HS-27A (cell line): Measurements from ENCODE around the gene ZFAND3.
"Not testable (repeated sequence)": the region's sequence is repeated elsewhere in the genome, so short reads cannot be mapped to it uniquely, and the experiment has no call there.

ENCODE experiments used
- DNase-seq: peaks from one replicate; pipeline ENCODE4 v3.0.0-alpha.2; 2012; ENCODE audit warnings: low read depth, missing footprints

ZFAND3 gene

DNA sequence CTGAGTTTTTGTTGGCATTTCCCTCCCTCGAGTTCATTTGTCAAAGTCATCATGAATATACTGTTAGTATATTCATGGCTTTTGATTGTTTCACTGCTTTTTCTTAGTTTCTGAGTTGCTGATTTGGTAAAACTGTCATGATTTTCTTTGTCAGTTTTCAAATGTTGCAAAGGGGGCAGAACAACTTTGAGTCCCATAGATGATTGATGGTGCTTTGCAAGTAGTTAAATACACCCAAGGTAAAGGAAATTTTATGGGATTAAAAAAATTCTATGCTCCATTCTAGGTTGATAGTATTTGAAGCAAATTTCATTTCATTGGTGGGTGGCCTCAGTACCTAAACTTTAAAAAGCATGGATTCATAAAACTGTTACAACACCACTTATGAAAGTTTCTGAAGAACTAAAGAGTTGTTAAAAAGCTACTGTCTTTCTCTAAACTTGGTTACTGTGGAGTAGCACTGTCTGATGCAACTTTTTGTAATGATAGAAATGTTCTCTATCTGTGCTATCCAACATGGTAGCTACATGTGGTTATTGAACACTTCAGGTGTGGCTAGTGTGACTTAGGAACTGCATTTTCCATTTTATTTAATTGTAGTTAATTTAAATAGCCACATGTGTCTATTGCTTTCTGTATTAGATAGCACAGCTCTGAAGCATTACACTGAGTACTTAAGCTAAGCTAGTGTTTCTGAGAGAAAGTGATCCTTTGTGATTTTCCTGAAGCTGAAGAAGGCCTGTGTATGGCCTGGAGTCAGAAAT lies 153.6 kb downstream of the ZFAND3 start:
- DNase-seq = no peak

DNA sequence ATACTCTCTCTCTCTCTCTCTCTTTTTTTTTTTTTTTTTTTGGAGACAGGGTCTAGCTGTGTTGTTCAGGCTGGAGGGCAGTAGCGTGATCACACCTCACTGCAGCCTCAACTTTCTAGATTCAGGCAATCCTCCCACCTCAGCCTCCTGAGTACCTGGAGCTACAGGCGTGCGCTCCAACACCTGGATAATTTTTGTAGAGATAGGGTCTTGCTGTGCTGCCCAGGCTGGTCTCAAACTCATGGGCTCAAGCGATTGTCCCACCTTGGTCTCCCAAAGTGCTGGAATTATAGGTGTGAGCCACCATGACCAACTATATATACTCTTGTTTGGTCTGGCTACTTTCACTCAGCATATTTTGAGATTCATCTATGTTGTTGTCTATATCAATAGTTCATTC lies 154.9 kb downstream of the ZFAND3 start:
- no peak for DNase-seq

DNA sequence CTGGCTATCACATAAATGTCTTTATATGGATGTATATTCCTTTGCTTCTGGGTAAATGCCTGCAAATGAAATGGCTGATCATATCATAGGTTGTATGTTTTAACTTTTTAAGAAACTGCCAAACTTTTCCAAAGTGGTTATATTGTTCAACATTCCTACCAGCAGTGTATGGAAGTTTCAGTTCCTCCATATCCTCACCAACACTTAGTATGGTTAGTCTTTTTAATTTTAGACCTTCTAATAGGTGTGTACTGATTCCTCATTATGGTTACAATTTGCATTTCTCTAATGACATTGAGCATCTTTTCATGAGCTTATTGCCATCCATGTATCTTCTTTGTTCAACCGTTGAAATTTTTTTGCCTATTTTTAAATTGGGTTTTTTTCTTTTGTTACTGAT lies 155.4 kb downstream of the ZFAND3 start:
- DNase-seq = no peak

DNA sequence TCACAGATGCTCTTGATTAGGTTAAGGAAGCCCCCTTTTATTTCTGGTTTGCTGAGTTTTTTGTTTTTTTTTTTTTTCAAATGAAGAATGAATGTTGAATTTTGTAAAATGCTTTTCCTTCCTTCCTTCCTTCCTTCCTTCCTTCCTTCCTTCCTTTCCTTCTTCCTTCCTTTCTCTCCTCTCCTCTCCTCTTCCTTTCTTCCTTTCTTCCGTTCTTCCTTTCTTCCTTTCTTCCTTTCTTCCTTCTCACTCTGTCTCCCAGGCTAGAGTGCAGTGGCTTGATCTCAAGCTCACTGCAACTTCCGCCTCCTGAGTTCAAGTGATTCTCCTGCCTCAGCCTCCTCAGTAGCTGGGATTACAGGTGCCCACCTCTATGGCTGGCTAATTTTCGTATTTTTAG lies 158.2 kb downstream of the ZFAND3 start:
- DNase-seq = no peak

DNA sequence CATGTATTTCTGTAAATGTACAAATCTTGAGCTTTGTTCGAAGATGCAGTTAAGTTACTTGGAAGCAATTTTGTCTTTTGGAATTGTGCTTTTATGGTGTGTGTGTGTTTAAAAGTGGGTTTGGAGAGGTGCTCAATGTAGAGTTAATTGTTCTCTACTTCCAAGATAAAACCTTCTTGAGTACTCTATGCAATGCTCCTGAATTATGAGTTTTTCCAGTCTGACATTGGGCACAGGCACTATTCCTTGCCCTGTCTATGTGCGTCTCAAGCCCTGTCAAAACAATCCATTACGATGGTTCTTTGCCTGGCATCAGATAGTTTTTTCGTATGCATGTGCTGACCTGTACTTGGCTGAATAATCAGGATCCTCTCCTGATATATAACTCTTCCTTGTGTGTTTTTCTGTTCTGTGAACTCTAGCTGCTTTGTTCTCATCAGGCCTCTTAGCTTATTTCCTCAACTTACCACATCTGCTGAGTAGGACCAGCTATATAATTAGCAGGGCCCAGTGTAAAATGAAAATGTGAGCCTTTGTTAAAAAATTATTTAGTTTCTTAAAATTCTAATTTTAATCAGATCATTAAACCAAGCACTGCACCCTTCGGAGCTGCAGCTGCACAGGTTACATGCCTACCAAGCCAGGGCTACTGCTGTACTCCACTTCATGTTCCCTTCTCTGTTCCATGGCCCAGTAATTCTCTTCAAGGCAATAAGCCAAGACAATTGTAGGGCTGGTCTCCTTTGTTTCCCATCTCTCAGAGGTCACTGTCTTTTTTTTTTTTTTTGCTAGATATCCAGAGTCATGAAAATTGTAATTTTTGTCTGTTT lies 160.1 kb downstream of the ZFAND3 start:
- no peak for DNase-seq

DNA sequence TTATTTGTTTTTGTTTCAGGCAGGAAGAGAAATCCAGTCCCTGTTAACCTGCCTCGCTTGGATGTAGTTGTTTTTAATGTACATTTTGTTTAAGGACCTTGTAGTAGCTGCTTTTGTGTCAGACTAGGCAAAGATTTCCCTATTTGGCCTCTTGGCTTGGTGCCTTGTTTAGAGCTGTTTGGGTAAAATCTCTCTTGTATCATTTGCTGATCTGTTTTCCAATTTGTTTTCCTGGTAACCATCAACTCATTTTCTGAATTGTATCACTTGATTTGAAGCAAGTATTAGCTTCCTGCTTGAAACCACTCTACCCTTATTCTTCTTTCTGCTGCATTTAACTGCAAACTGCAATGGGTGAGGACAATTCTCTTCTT lies 160.7 kb downstream of the ZFAND3 start:
- no peak for DNase-seq

DNA sequence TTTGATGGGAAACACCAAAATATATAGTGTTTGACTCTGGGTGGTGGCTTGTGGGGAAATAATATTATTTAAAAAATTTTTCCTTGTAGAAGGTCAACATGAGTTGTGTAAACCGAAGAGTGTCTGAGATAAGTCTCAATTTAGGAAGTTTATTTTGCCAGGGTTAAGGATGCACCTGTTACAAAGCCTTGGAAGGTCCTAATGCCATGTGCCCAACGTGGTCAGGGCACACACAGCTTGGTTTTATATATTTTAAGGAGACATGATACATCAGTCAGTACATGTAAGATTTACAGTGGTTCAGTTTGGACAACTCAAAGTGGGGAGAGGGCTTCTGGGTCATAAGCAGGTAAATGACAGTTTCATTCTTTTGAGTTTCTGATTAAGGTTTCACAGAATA lies 162.1 kb downstream of the ZFAND3 start:
- no peak for DNase-seq

DNA sequence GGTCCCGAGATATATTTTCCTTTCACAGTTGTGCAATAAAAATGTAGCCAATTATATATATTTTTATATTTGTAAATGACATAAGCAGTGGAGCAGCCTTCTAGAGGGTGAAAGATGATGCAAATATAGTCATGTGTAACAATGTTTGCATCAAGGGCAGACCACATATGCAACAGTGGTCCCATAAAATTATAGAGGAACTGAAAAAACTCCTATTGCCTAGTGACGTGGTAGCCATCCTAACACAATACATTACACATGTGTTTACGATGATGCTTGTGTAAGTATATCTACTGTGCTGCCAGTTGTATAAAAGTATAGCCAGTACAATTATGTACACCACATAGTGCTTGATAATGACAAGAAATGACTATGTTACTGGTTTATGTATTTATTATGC lies 162.8 kb downstream of the ZFAND3 start:
- DNase-seq = no peak

DNA sequence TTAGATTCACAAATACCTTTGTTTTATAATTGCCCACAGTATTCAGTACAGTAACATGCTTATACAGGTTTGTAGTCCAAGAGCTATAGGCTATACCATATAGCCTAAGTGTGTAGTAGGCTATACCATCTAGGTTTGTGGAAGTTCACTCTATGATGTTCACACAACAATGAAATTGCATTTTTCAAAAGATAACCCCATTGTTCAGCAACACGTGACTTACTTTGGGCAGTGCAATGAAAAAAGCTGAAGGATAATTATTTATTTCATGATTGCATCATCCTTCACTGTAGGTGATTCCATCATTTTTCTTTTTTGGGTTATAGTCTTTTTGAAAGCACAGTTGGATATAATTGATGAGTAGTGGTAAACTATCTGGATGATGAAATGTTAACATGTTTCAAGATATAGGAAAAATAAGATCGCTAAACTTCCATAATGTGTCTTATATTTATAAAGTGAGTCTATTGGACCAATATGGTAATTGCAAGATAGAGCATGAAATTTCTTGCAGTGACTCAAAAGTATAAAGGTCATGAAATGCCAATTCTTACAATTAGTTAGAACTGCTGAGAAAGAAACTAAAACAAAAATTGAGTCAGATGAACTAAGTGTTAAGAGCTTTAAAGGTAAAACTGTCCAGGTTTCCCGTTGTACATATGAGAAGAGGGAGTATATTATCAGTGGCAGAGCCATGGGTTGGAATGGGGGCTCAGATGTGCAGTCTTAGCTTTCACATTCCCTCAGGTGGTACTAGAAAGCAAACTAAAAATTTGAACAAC lies 164.4 kb downstream of the ZFAND3 start:
- no peak for DNase-seq

DNA sequence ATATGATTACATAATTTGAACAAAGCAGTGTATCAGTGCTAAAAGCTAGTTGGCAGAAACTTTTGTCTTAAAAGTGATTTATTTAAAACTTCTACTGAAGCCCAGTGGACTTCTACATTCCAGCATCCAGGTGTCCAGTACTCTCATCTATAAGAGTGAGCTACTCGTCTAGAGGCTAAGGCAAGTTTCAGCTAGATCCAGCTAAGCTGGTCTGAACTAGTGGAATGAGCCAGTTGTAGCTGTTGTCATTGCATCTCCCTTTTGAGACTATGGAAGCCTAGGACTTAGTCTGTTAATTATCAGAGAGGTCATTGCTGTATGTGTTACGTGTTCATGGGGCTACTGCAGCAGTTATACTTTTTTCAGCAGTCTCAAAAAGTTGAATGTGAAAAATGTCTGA lies 165.1 kb downstream of the ZFAND3 start:
- no peak for DNase-seq

DNA sequence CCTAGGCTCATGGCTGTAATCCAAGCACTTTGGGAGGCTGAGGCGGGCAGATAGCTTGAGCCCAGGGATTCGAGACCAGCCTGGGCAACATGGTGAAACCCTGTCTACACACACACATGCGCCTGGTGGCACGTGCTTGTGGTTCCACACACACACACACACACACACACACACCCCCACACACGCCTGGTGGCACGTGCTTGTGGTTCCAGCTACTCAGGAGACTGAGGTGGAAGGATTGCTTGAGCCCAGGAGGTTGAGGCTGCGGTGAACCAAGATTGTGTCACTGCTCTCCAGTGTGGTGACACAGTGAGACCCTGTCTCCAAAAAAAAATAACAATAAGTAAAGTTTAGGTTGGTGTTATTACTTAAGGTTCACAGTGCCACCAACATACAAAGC lies 165.8 kb downstream of the ZFAND3 start:
- no peak for DNase-seq

DNA sequence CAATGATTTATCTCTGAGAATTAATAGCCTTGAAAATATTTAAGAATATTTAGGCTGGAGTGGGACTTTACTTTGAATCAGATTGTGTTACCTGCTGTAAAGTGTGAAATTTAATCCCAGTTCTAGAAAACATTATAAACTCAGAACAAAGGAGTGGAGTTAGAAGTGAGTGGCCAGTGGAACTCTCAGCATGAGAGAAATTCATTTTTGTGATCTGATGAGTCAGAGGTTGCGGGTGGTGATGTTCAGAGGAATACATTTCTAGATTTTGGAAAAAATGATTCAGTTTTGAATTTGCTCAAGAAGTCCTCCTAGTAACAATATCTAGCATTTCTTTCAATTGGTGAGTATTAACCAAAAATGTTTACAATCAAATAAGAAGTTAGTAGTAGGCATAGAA lies 167.5 kb downstream of the ZFAND3 start:
- DNase-seq = peak; percentile 41

DNA sequence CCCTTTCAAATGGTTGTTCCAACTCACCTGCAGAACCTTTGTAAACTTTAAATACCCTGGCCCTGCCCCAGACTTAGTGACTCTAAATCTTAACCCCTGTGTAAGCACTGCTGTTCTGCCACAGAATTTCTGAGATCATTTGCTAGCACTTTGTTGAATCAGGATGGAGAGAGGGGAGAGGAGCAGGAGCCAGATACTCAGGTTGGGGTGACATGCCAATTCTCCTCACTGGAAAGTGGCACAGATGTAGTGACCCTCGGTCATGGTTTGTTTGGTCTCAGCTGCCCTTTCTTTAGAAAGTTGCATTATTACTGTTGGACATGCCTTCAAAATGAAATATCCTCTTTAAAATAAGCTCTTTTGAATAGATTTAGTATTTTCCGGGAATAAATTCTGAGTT lies 168.0 kb downstream of the ZFAND3 start:
- DNase-seq = no peak

DNA sequence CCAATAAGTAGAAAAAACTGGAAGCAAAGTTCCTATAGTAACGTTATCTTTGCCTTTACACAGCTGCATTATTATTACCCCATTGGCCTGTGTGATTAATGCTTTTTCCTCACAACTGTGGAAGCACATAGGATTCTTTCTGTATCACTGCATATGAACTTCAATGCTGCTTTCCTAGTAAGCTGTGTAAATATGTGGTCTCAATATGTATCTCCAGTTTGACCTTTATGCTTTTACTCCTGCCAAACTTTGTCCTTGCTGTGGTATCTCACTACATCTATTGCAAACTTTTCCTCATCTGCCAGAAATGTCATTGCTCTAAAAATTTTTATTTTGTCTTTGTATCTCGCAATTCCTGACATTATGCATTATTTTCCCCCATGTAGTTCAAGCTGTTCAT lies 168.6 kb downstream of the ZFAND3 start:
- no peak for DNase-seq

DNA sequence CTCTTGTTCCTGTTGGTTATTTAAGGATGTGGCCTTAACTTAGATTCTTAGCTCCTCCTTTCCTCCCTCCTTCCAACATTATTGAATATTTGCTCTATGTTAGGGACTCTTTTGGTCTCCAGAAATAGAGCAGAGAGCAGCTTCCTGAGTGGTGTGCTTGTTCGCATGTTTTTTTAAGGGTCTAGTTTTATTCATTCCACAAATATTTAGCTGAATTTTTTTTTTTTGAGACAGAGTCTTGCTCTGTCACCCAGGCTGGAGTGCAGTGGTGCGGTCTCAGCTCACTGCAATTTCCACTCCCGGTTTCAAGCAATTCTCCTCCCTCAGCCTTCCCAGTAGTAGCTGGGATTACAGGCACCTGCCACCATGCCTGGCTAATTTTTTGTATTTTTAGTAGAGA lies 169.2 kb downstream of the ZFAND3 start:
- DNase-seq = no peak

DNA sequence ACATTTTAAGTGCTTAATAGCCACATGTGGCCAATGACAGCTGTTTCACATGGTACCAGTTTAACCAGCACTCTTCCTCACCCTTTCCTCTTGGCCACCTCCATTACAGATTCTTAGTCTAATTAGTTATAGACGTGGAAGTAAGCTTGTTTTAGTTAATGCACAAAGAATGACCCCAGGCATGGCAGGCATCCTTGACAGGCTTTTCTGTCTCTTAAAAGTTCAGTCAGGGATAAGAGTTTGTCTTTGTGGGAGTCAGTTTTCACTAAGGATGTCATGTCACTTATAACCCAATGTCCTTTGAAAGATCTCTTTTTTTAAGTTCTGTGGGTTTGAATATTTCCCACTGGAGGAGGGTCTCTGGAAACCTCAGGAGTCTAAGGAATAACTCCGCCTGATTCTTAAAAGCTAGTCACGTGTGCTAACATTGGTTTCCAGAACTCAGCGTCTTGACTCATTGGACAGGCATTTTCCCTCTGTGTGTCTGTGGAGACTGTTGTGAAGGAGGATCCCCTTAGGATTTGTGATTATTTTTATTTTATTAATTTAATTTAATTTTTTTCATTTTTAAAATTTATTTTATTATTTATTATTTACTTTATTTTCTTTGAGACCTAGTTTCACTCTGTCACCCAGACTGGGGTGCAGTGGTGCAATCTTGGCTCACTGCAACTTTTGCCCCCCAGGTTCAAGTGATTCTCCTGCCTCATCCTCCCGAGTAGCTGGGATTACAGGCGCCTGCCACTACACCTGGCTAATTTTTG lies 171.4 kb downstream of the ZFAND3 start:
- peak; percentile 81 for DNase-seq

DNA sequence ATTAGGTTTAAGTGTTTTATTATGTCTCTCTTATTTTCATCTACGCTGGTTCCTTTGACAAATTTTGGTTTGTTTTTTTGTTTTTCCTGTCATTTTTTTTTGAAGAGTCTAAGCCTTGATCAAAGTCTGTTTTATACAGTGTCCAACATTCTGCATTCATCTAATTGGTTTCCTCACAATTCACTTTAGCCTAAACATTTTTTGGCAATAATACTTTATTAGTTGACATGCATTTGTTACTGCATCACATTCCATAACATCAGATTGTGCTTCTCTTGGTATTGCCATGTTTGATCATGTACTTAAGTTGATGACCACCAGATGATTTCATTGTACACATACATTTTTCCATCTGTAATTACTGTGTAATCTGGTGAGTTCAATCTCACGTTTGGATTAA lies 173.2 kb downstream of the ZFAND3 start:
- DNase-seq = no peak

DNA sequence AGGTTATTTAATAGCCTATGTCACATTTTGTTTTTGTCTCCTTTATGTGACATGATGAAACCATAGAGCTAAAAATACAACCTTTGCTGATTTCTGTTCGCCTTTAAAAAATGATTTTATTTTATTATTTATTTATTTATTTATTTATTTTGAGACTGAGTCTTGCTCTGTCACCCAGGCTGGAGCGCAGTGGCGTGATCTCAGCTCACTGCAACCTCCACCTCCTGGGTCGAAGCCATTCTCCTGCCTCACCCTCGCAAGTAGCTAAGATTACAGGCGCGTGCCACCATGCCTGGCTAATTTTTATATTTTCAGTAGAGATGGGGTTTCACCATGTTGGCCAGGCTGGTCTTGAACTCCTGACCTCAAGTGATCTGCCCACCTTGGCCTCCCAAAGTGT lies 173.7 kb downstream of the ZFAND3 start:
- DNase-seq = not testable (repeated sequence)

DNA sequence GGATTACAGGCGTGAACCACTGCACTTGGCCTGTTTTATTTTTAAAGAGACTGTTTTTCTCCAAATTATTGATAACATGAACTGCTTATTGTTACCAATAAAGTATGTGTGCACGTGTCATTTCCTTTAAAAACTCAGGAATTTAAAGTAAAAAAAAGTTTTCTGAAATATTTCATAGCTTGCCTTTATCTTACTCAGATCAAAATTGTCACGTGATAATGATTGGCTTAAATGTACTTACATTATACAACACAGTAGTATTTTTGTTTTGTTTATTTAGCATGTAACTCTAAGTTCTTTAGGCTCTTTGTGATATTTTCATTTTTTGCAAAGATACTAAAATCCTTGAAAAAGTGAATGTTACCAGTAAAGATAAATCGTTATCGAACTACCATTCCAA lies 174.1 kb downstream of the ZFAND3 start:
- no peak for DNase-seq

DNA sequence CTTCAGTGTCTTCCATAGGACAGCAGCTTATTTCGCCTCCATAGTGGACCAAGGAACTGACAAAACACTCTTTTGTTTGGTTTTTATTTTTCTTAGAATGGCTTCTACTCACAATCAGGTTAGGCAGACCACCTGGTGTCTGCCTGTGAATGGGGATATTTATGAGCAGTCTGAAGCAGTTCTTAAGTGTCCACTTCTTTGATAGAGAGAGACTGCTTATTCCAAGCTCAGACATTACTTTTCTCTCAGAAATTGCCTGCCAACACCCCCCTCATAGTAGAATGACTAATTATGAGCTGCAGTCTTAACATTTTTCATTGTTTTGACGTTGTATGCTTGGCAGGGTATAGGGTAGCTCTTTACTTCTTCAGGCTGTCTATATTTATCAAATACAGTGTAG lies 174.7 kb downstream of the ZFAND3 start:
- no peak for DNase-seq

DNA sequence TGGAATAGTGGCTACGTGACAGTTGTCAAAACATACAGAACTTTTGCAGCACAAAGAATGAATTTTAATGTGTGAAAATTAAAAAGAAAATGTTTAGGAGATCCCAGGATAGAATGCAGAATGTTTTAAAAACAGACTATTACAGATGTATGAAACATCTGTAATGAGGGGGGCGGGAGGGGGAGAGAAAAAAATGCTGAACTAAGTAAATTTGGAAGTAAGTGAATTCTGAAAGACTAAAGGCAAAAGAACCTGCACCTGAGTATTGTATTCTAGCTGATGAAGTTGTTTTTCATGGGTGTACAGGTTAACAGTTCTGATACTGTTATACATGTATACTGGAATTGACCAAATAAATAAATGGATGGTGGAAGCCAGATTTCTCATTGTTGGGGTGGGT lies 178.8 kb downstream of the ZFAND3 start:
- DNase-seq = no peak

DNA sequence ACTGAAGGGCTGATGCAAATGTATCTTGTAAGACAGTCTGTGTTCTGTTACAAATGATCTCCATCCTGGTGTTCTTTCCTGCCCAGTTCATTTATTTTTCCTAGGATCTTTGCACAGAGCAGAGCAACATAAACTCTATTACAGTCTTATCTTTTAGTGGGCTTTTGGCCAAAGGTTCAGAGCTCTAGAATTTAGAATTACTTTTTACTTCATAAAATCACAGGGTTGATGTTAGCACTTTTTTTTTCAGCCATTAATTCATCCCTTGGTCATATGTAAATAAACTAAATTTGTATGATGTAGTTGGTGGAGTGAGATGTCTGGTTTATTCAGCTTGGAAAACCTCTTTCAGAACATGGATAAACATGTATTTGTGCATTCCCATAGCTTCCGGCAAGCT lies 181.9 kb downstream of the ZFAND3 start:
- no peak for DNase-seq
